T-helper 1 cell treated with Interleukin-12 subunit alpha and Interleukin-12 subunit beta and Interleukin-4 antibody, amounts not matched to agents 30 ng/mL and 1 ng/mL, for 36 hours (primary cell): Measurements from ENCODE around the gene ANKRD34A. TPM values are rescaled to one million over a fixed set of nuclear protein-coding genes. Genes with fewer than 3 reads are reported as not detected.
"Not testable (repeated sequence)": the region's sequence is repeated elsewhere in the genome, so short reads cannot be mapped to it uniquely, and the experiment has no call there.

Experiments used
- intact Hi-C: fragments of 100-400 bp; cut with micrococcal nuclease; formaldehyde crosslinking; loops from one replicate; pipeline ENCODE4 v1.15.1; 2024
- total RNA-seq: library from RNA; stranded (reverse); gene quantifications from 2 replicates; pipeline ENCODE4 v1.2.3, GENCODE V29; 2022

Gene ANKRD34A
- total RNA-seq, 1 donor from 2014 or later, result 1.2 TPM

DNA sequence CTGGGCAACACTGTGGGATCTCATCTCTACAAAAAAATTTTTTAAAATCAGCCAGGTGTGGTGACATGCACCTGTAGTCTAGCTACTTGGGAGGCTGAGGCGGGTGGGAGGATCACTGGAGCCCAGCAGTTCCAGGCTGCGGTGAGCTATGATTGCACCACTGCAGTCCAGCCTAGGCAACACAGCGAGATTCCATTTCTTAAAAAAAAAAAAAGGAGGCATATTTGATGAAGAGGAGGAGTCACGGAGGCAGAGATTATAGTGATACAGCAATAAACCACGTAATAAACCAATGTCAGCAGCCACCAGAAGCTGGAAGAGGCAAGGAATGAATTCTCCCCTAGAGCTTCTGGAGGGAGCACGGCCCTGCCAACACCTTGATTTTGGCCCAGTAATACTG, 10.5 kb downstream of the ANKRD34A start:
- intact Hi-C loops, result no loop called here

DNA sequence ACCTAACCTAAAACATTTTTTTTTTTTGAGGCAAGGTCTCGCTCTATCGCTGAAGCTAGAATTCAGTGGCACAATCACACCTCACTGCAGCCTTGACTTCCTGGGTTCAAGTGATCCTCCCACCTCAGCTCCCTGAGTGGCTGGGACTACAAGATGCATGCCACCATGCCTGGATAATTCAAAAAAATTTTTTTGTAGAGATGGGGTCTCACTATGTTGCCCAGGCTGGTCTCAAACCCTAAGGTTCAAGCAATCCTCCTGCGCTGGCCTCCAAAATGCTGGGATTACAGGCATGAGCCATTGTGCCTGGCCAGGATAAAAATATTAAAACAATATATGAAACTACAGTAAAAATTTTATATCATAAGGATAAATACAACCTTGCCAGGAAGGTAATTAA, 11.5 kb downstream of the ANKRD34A start:
- intact Hi-C loops, result no loop called here

DNA sequence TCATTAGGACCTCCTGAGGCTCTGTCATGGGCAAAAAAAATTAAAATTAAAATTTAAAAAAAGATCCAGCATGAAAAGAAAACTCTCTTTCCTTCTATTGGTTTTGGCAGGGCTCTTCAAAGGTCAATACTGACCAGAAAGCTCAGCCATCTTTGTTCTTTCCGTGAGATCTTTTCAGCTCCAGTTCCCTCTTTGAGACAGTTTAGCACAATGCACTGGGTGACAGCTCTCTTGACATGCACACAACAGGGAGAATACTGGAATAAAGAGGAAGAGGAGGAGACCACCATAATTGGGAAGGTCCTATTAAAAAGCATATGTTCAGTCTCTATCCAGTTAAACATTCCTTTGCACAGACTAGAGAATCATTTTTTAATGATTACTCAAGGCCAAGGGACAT, 12.8 kb downstream of the ANKRD34A start:
- intact Hi-C loops, result no loop called here

DNA sequence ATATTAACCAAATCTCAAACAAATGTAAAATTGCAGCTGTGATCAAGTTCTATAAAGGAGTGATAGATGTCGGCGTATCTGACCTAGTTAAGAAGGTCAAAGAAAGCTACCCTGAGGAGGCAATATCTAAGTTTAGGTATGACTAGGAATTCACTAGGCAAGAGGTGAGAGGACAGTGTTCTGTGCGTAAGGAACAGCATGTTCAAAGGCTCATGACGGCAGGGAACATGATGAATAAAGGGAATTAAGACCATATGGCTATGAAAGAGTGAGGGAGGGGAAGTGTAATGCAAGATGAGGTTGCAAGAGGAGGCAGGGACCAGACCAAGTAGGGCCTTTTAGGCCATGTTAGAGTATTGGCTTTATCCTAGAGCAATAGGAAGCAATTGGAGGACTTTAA, 15.2 kb downstream of the ANKRD34A start:
- intact Hi-C loops, result no loop called here

DNA sequence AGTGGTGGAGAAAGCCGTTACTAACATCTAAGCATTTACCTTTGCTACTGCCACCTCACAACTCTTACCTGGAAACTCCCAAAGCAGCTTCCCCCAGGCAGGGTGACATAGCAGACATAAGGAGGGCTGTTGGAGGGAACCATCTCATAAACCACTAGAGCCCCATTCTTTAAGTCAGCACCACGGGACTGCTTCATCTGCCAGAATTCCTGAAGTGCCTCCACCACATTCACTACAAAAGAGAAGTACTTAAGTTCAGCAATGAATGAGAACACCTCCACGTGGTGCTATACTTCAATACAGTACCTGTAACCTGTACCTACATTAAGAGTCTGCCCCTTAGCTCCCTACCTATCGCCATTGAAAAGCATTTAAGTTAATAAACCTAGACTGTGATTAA, 16.8 kb downstream of the ANKRD34A start:
- intact Hi-C loops, result no loop called here

DNA sequence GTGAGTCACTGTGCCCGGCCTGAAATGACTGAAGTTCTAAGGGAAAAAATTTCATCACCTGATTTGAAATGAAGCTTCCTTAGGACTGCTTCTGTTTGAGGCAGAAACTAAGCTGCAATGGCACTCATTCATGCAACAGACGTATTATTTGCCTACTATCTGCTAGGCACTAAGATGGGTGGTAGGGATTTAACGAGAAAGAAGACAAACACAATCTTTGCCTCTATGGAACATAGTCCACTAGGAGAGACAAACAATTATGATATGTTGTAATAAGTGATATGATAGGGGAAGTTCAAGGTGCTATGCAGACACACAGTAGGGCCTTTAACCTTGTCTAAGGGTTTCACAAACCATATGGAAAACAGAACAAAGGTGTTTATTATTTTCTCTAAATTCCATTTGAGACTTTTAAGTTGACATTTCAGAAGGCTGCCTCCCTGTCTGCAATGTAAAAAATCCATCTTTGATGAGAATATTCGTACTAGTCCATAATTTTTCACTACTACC, 17.8 kb downstream of the ANKRD34A start:
- intact Hi-C loops, result no loop called here

DNA sequence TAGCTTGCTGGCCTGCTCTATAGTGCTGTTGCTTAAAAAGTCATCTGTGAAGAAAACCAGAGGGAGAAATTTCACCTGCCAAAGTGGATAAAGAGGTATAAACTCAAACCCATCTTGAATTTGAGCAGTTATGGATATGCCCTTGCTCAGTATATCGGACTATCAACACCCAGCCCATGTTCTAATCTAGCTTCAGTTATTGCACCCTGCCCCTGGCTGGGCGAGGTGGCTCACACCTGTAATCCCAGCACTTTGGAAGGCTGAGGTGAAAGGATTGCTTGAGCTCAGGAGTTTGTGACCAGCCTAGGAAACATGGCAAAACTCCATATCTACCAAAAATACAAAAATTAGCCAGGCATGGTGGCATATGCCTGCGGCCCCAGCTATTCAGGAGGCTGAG, 19.8 kb downstream of the ANKRD34A start:
- intact Hi-C loops, result no loop called here

DNA sequence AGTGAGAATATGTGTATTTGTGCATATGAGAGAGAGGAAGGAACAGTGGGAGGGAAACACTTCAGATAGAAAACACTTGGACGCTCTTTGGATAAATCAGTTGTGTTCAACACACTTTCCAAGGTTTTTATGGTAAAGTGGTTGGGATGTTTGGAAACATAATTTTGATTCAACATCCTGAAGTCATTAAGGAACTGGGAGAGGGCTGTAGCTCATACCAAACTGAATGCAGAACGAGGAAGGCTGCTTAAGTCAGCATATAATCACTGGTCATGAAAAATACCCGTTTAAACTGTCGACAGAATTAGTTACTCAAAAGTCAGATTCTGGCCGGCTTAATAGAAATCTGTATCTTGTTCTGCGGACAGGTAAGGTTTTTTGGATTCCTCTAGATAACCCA, 21.5 kb downstream of the ANKRD34A start:
- intact Hi-C loops, result no loop called here

DNA sequence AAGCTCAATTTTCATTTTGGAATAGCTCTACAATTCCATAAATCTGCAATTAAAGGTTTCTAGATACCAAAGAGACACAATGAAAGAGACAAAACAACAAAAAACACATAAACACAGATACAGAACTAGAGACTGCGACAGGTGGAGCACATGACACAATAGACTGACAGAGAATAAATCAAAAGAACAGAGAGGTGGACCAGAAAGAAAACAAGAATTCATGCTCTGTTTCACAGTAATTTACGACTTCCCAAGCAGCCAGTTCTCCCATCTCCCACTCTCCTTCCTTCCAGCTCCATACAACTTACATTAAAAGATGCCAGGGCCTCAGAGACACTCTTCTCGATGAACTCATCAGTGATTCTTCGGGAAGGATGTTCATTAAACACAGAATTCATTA, 22.0 kb downstream of the ANKRD34A start:
- intact Hi-C loops, result no loop called here

DNA sequence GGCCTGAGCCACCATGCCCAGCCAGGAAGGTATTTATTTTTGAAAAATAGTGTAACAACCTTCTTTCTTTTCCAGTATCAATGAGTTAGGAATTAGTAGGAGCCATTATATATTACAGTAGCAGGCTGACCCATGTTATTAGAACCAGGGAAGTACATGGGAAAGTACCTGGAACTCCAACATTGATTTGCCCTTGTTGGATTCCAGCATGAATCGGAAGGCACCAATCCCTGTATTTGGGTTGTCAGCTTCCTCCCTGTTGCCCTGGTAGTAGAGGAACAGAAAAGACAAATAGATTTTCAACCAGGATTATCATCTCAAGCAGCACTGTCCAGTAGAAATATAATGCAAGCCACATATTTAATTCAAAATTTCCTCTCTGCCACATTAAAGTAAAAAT, 26.9 kb downstream of the ANKRD34A start:
- intact Hi-C loops, result no loop called here

DNA sequence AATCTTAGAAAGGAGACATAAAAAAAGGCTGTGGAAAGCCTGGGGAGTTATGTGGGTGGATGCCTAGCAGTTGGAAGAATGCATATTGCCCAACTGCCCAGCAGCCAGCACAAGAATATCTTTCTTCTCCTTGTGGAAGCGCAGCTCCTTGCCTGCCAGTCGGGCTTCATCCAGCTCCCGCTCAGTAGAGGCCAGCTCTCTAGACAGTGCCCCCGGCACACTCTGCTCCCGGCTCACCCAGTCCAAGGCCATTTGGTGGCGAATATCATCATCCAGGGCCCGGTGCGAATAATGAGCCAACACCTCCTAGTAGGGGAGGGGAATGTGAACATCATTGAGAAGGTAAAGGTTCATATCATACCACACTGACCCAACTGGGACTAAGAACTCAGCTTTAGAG, 28.1 kb downstream of the ANKRD34A start:
- intact Hi-C loops, result no loop called here

DNA sequence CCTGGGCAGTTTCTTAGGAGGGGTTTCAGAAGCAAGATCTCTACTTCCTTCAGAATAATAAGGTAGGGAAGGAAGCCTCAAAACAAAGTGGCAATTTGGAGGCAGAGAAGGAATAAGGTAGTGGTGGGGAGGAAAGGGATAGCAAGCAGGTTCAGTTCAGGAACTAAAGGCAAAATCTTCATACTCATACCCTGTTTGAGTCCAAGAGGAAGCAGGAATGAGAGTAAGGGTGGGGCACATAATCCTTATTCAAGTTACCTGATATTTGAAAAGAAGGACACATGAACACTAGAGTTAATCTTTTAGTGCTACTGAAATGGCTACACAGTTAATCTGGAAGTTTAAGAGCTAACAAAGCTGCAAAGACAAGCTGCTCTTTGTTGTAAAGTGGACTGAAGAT, 28.7 kb downstream of the ANKRD34A start:
- intact Hi-C loops, result no loop called here

DNA sequence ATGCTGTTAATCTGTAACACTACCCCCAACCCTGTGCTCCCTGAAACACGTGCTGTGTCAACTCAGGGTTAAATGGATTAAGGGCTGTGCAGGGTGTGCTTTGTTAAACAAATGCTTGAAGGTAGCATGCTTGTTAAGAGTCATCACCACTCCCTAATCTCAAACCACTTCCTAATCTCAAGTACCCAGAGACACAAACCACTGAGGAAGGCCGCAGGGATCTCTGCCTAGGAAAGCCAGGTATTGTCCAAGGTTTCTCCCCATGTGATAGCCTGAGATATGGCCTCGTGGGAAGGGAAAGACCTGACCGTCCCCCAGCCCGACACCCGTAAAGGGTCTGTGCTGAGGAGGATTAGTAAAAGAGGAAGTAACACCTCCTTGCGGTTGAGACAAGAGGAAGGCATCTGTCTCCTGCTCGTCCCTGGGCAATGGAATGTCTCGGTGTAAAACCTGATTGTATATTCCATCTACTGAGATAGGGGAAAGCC, 31.8 kb downstream of the ANKRD34A start:
- intact Hi-C loops, result loop anchor here (1.0 kb wide), 1 partner anchor 26 kb away; the partner anchor contains the start of gene LIX1L

DNA sequence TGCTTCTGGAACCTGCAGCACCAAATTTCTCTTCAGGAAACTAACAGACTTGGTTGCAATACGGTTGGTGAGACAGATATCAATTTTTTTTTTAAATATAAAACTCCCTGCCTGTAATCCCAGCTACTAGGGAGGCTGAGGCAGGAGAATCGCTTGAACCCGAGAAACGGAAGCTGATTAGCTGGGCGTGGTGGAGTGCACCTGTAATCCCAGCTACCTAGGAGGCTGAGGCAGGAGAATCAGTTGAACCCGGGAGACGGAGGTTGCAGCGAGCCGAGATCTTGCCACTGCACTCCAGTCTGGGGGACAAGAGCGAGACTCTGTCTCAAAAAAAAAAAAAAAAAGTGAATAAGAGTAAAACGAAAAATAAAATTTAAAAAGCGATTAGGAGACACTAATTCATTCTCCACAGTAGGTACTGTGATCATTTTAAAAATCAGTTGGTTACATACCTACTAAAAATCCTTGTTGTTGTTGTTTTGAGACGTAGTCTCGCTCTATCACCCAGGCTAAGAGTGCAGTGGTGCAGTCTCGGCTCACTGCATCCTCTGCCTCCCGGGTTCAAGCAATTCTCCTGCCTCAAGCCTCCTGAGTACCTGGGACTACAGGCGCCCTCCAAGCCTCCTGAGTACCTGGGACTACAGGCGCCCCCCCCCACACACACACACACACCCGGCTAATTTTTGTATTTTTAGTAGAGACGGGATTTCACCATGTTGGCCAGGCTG, 36.3 kb downstream of the ANKRD34A start:
- intact Hi-C loops, result loop anchor here (1.0 to 5.0 kb wide), 9 partner anchors 10 to 106 kb away; partner anchors contain the start of genes ANKRD34A, ANKRD35, LIX1L and PEX11B

DNA sequence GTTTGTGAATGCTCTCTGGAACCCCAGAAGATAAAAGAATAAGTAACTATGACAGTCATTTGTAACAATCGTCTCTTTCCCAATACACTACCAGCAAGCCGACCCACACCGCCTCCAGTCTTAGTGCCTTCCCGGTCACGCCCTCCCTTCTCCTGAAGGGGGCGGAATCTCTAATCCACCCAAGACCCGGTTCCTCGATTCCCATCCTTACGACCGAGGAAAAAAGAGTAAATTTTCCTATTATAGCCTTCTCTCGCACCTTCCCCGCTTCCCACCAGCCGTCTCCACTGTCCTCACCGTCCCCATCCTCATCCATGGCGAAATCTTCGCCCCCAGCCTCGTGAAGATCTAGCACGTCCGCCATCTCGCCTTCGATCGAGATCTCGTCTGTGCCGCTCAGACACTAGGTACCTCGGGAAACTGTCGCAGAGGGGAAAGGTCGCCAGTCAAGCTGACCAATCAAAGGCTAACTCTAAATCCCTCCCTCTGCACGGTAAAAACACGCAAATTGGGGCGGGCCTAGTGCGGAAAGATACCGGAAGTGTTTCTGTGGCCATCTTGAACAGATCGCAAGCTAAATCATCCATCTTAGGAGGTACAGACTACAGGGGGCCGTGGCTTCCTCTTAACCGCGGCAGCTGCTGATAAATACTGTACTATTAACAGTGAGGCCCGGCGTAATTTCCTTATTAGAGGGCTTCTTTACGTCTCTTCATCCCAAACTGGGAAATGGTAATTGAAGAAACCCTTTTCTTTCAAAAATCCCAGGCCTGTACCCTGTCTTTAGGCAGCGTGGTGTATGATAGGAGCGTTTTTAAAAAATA, 37.1 kb downstream of the ANKRD34A start, which contains the start of gene RBM8A:
Gene RBM8A, minus strand, starts transcription at position 422 of the 824 bp plus-strand sequence. Its CDS starts 58 bp downstream, at position 364.
- intact Hi-C loops, result loop anchor here (1.0 to 5.0 kb wide), 9 partner anchors 9 to 105 kb away; partner anchors contain the start of genes ANKRD34A, ANKRD35, LIX1L and PEX11B

DNA sequence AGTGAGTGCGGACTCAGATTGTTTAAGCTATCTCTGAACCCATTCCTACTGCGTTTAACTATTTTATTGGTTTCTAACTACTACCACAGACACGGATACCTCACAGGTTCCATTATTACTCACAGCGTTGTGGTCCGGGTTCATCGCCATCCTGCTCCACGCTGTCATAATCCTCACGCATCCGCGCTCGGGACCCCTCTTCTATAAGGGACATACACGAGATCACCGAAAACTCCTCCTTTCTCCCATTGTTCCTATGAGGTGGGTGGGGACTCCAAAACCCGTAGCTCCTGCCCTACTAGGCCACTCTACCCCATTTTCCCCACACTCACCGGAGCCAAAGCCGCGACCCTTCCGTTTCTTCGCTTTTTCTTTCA, 37.7 kb downstream of the ANKRD34A start:
- intact Hi-C loops, result loop anchor here (1.0 to 5.0 kb wide), 9 partner anchors 8 to 104 kb away; partner anchors contain the start of genes ANKRD34A, ANKRD35, LIX1L and PEX11B

DNA sequence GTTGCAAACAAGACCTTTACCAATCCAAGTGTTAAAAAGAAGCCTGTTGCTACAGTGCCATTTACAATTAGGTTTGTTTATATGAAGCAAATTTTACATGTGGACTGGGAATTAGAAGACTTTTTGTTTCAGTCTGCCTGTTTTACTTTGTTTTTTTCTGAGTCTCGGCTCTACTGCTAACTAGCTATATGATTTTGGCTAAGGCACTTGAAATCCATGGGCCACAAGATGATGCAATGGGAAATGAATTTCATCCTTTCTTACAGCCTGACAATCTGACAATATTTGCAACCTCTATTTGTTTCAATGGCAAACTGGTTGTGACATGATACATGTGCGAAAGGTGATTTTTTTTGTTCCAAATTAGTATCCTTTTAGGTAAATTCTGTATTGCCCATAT, 42.1 kb downstream of the ANKRD34A start:
- intact Hi-C loops, result no loop called here

DNA sequence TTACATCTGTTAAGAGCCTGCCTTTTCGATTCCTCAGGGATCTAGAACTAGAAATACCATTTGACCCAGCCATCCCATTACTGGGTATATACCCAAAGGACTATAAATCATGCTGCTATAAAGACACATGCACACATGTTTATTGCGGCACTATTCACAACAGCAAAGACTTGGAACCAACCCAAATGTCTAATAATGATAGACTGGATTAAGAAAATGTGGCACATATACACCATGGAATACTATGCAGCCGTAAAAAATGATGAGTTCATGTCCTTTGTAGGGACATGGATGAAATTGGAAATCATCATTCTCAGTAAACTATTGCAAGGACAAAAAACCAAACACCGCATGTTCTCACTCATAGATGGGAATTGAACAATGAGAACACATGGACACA, 44.1 kb downstream of the ANKRD34A start:
- intact Hi-C loops, result not testable (repeated sequence)

DNA sequence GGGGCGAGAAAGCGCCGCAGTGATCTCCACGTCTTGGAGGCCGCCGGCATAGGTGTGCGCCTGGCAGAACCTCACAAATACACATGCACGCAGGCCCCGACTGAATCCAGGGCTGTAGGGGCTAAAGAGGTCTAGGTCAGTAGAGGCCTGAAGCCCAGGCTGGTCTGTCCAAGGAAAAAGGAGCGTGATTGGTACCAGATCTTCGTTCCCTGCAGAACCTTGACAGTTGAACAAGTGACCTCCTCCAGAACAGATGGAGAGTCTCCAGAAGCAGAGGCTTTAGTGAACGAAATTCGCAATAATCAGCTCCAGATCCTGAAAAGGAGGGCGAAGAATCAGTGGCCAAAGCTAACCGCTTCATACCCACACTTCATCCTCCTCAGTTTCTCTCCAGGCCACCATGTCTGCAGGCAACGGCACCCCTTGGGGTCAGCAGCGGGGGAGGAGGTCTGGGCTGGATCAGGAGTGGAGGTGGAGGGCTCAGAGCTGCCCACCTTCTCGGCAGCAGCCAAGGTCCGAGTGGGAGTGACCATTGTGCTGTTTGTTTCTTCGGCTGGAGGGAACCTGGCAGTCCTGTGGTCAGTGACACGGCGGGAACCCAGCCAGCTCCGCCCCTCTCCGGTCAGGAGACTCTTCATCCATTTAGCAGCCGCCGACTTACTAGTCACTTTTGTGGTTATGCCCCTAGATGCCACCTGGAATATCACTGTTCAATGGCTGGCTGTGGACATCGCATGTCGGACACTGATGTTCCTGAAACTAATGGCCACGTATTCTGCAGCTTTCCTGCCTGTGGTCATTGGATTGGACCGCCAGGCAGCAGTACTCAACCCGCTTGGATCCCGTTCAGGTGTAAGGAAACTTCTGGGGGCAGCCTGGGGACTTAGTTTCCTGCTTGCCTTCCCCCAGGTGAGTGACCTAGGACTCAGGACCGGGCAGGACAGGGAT, 45.1 kb downstream of the ANKRD34A start:
- intact Hi-C loops, result loop anchor here (1.0 to 2.0 kb wide), 10 partner anchors 8 to 118 kb away; partner anchors contain the start of genes ANKRD34A, ANKRD35, ITGA10 and LIX1L
